HG03159 (cell line): ENCODE data around the gene FYCO1.

Experiments used
- ATAC-seq: cut with Tn5 transposase; IDR thresholded peaks from one replicate; pipeline ENCODE4 v1.9.1; 2021; ENCODE audit warnings: mild to moderate bottlenecking, moderate library complexity; ENCODE audit not compliant: unreplicated experiment

Gene FYCO1

DNA sequence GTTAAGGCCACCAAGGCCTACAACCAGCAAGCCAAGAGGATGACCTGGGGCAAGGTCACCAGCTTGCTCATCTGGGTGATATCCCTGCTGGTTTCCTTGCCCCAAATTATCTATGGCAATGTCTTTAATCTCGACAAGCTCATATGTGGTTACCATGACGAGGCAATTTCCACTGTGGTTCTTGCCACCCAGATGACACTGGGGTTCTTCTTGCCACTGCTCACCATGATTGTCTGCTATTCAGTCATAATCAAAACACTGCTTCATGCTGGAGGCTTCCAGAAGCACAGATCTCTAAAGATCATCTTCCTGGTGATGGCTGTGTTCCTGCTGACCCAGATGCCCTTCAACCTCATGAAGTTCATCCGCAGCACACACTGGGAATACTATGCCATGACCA lies 48.7 kb downstream of the FYCO1 start:
- no peak for ATAC-seq

DNA sequence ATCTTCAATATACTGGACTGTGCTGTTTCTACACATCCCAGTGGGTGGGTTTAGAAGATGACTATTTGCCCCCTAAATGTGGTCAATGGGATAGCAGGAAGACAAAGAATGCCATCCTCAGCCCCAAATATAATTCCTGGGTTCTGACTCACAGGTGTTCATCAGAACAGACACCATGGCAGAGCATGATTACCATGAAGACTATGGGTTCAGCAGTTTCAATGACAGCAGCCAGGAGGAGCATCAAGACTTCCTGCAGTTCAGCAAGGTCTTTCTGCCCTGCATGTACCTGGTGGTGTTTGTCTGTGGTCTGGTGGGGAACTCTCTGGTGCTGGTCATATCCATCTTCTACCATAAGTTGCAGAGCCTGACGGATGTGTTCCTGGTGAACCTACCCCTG lies 49.3 kb downstream of the FYCO1 start:
- ATAC-seq = no peak

DNA sequence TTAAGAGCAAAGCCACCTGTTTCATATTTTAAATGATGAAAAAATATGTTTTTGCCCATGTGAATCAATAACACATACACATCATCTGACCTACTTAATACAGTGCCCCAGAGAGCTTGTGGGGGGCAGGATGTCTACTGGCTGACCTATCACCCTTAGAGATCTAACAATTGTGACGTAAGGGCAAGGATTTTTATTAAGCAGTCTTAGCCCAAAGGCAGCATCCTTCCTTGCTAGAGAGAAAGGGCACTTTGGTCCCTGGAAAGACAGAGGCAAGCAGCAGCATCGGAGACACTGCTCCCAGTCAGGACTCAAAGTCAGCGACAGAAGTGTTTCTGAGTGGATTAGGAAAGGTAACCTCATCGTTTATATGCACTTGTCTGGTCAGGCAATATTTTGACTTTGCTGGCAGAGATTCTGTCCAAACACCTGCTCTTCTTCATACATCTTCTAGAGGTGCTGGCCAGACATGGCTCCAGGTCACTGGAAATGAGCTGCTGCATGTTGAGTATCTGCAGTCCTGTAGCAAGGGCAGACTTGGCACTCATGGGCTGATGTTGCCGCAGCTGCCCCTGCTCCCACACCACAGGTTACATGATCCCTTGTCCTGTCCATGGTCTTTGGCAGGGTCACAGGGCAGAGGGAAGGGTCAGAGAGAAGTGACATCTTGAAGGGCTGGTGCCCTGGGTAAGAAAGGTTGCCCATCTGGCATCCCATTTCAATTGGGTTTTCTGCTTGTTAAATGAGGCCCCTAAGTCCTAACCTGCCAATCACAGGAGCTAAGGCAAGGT lies 50.6 kb downstream of the FYCO1 start:
- ATAC-seq = no peak

DNA sequence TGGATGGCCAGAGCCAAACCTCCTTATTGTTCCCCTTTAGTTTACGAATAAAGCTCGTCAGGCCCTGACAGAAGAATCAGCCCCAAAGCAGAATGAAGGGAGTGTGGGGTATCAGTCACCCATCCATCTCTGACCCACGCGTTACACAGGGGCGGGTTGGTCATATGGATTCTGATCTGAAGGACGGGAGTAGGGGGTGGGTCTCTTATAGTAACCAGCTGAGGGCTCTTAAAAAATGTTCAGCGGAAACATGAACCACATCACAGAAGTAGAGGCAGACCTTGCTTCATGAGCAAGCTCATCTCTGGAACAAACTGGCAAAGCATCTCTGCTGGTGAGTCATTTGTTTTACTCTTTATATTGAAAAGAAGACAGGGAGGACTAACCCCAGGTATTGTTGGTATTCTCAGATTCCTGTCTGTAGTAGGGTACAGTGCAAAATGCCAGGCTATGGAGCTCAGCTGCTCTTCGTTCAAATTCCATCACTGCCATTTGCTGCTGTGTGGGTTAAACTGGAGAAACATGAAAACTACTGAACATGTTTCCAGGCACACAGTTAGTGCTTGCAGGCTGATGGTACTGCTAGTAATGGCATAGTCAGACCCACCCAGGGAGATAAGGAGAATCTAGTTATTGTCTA lies 52.3 kb downstream of the FYCO1 start, which contains the start of gene CXCR6:
Gene CXCR6, plus strand, starts transcription at position 258 of the 640 bp plus-strand sequence. CDS start 3,018 bp downstream, outside the sequence.
- ATAC-seq = no peak

DNA sequence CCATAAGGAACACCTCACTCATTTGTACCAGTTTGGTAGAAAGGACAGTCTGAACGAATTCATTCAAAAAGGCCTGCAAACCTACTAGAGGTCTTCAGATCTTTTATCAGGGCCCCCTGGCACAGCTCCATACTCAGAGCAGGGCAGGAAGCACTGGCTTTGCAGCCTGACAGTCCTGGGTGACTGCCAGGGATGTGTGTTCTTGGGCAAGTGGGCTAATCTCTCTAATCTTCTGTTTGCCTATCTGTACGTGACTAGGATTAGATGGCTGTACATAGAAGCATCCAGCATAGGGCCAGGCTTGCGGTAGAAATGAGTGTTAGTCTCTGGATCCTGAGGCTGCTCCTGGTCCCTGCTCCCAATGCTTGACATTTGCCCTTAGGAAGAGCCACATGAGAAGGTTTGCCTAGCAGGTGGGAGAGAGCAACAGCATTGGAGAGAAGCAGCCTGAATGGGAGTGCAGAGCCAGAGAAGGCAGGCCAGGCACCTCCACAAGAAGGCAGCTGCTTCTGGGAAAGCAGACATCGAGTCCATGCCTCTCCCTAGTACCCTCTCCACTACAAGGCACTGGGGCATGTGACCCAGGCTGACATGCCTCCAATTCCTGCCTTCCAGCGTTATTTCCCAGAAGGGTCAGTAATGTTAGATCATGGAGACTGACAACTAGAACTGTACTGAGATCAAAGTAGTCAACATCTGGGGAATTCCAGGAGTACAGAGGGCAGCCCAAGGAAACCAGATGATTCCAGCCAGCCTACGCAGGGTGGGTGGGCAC lies 53.4 kb downstream of the FYCO1 start:
- ATAC-seq = no peak

DNA sequence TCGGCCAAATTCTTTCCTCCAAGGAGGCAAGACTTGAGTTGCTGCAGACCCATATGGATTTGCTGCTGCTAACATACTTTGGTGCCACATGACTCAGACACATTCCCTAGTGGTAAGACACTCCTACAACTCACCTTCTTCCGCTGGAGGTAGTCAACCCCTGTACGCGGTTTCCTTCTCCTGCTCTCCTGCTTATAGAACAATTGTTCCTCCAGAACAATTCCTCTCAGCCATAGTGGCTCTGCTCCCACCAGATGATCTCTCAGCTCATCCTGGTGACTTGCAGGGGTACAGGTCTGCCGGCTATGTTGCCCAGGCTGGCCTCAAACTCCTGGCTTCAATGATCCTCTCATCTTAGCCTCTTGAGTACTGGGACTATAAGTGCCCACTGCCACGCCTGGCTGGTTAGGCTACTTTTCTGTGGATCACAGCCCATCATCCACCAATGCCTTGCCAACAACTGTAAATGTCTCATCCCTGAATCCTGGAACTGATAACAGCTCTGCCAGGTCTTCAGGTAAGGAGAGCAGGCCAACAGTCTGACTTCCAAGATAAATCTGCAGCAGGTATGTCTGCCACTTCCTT lies 54.8 kb downstream of the FYCO1 start:
- ATAC-seq = no peak

DNA sequence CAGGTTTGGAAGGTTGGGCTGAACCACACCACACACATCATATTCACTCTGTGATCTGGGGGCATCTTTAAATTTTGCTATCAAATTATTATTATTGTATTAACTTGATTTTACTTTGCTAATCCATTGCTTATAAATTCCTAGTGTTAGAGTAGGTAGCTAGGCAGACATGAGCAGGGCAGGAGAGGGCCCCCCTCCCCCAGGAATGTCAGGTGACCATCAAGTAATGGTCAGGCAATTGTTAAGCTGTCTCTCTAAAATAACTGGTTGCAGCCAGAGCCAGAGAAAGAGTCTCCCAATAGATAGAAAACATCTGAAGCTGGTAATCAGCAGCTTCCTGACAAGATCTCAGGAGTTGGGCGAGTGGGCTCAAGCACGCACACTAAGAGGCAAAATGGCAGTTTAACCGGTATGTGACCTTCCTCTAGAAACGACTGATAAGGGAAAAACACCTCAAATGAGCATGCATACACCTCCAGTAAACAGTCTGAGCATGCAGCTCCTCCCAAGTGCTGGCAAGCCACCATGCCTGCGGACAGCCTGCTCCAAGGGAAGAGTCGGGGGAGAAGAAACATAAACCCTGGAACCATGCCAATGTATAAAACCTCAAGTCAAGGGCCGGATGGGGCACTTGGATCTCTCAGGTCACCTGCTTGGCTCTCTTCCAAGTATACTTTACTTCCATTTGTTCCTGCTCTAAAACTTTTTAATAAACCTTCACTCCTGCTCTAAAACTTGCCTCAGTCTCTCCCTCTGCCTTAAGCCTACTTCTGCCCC lies 55.4 kb downstream of the FYCO1 start:
- no peak for ATAC-seq

DNA sequence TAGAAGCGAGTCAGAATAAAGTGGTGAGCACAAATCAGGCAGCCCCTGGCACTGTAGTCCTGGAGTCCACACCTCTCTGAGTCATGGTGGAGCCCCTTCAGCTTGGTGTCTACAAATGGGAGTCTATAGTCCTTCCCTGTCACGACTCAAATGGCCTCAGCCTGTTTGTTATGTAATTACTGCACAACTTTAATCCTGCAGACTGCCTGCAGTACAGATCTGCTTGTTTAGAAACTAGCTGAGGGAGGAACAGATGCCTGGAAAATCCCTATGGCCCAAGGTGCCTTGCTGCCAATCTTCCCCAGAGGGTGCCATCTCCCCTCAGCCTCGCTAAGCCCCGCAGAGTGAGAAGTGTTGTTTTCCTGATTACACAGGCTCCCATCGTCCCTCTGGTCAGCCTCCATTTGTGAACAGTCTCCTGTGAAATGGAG lies 56.3 kb downstream of the FYCO1 start:
- no peak for ATAC-seq

DNA sequence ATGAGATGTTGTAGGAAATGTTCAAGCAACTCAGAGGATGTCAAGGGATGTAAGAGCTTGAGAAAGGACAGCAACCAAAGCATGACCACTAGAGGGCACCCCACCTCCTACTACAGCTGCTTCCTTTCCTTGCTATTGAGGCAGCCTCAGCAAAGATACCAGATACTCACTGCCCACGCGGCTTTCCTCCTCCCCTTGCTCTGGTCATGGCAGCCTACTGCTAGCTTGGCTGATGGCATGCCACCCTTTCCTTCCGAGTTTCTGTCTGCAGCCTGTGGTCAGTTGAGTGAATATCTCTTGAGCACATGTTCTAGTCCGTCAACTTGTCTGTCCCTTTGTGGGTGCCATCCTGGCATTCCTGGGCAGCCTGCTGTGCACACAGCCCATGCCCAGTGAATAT lies 56.8 kb downstream of the FYCO1 start:
- ATAC-seq = no peak

DNA sequence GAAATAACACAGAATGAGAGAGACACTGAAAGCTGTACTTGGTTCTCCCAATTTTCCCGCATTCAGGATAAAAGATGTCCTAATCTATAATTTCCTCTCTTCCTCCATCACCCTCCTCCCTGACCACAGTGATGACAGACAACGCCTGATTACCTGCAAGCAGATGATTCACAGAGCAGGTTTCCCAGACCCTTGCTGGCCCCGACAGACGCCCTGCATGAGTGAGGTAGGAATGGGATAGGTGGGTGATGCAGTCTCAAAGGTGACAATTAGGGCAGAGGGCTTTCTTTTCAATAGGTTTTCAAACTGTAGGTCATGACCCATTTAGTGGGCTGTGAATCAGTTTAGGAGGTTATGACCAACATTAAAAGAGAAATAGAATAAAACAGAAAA lies 57.6 kb downstream of the FYCO1 start:
- no peak for ATAC-seq

DNA sequence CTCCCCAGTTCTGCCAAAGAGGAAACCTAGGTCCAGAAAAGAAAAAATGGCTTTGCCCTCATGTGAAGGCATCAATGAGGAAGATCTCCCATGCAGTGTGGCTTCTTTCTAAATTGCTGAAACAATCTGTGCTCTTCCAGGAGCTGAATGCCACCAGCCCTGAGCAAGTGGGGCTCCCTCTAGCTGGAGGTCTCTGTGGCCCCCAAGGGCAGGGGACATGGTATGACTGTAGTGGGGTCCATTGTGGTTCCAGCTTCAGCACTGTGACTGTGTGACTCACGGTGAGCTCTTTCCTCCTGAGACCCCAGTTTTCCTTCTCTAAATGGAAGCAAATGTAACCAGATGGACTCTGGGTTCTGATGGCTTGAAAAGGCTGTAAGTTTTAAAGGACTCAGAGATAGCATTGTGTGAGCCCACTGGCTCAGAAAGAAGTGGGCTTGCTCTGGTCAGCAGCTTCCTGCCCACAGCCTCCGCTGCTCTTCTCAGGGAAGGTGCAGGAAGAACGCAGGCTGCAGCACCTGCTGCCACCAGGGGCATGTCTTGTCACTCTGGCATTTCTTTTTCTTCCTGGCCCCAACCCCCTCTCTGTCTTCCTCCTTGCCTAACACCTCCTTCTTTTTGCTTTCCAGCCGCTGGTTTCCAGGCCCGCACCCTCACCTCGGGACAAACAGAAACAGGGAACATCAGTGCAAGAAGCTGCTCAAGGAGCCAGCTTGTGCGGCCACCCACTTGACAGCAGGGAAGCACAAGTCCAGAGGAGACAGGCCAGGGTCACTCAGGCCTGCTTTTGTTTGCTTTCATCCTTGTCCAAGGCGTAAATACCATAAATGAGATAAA lies 58.2 kb downstream of the FYCO1 start:
- ATAC-seq = no peak

DNA sequence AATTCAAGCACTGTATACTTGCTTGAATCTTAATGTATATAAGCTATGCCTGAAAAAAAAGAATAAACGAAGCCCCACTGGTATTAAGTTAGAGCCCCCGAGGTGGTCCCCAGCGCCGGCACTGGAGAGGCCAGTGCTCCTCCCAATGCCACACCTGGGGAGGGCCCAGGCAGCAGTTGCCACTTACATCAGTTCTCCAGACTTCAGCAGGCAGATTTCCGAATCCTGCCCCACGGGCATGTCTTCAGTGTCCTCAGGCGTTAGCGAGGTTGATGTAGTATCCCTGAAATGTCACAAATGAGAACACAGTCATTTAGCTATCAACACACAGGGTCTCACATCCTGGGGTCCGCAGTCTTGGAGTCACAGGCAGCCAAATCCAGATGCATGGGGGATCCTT lies 59.4 kb downstream of the FYCO1 start:
- ATAC-seq = no peak

DNA sequence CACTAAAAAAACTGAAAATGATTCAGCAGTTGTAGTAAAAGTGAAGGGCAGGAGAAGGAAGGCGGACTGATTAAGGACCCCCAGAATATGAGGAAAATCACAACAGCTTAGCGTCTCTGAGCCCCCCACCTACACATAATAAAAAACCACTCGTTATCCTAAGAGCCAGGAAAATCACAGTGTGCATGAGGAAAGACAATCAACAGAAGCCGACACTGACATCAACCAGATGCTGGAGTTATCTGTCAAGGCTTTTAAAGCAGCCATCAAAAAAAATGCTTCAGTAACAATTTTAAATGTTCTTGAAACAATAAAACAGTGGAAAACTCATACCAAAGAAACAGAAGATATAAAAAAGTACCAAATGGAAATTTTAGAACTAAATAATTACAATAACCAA lies 62.0 kb downstream of the FYCO1 start:
- ATAC-seq = no peak

DNA sequence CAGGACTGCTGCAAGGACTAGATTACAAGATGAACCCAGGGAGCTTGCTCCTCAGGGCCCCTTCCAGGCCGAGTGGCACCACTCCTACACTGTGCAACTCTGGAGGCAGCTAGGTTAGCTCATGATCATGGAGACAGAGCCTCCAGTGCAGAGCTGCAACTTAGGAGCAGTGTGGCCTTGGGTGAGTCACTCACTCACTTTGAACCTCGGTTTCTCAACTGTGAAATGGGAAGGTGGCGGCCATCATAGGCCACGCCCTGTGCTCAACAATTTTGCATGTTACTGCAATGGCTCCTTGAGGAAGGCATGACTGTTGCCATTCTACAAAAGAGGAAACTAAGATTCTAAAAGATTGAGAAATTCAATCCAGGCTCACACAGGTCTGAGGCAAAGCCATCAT lies 63.5 kb downstream of the FYCO1 start:
- no peak for ATAC-seq

DNA sequence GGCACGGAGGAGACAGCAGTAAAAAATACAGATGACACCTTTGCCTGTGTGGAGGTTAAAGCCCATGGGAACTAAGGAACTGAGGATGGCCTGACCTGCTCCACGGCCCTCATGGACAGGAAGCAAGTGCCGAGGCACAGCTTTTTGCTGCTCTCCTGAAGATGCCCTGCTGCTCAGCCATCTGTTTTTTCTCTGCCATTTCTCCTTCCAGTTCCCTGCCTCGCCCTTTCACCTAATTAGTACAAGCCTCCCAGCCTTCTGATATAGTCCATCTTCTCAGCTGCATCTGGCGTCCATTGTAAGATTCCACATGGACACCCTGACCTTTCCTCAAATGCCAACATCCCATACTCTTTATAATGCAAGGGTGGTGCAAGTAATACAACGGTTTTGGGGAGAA lies 64.1 kb downstream of the FYCO1 start:
- no peak for ATAC-seq

DNA sequence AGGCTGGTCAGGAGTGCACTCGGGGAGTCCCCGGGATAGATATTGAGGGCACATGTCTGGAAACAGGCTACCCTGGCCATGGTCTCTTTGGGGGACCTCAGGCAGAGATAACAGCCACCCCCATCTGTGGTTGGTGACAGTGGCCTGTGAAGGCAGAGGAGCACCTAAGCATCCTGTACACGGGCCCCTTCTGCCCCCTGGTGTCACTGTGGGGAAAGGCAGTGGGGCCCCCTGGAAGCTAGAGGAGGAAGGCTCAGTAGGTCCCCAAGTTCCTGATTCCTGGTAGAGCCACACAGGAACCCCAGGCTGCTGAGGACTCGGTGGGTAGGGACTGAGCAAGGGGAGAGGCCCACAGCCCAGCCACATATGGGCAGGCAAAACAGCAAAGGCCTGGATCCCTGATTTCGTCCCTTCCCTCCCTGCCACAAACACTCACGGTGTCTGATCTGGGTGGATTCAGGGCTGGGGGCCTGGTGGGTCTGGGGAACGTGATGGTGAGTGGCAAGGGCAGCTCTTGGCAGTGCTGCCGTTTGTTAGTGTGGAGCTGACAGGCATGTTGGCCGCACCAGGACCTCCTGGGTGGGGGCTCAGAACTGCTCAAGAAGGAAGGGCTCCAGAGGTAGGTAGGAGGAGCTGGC lies 66.5 kb downstream of the FYCO1 start:
- no peak for ATAC-seq

DNA sequence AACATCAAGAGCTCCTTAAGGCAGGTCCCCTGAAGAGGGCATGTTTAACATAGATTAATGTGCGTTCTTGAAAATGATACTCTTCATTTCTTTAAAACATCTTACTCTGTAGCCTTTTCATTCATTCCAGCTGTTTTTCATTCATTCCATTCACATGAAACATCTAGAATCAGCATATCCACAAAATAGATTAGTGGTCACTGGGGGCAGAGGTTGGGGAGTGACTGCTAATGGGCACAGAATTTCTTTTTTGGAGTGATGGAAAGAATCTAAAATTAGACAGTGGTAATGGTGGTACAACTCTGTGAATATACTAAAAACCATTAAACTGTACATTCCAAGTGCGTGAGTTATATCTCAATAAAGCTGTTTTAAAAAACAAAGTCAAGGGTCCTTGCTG lies 67.7 kb downstream of the FYCO1 start:
- ATAC-seq = no peak

DNA sequence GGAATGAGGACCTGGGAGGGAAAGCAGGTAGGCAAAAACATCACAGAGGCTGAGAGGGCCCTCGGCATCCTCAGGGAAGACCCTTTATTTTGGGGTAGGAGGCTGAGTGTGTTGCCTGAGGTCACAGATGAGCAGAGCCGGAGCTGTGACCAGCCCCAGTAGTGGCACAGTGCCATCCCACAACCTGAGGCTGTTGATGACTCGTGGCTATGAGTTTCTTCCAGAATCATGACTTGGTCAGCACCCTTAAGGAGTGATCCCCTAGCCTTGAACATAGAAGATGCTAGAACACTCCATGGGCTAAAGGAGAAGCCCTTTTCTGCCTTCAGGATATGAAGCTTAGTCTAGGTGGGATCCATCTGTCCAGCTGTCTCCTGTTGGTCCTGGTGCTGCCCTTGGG lies 71.9 kb downstream of the FYCO1 start:
- no peak for ATAC-seq

DNA sequence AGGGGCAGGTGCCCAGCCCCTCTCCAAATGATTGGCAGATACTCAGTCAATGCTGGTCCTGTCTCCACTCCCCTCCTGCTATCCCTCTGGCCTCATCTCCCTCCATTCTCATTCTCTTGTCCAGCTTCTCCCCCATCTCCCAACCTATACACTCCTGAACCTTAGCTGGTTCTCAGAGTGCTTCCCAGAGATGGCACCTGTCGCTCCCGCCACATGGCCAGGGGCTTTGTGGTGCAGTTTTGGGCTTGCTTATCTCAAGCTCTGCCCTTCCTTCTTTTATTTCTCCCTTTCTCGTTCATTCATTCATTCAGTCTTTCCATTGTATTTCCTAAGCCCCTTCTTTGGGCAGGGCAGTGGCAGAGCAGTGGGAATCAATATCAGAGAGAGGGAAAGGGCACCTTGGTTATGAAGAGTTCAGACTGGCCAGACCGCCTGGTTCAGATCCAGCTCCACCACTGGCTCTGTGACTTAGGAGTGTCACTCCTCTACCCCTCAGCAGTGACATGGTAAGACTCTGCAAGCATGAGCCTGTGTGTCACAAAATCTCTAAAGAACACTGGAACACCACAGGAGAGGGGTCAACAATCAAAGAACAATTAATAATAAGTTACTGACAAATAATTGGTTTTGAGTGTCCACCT lies 72.6 kb downstream of the FYCO1 start:
- ATAC-seq = no peak
